Activated CD4-positive, alpha-beta T cell treated with anti-CD3 and anti-CD28 coated beads, Interleukin-2, amount 10 ng/mL, durations not matched to agents 24 days and 14 days (primary cell): ENCODE measurements around the gene PLPP3. TPM values are rescaled to one million over a fixed set of nuclear protein-coding genes. Genes with fewer than 3 reads are reported as not detected.

Experiments
- DNase-seq: peaks from one replicate; pipeline ENCODE4 v3.0.0; 2022
- H3K27ac Mint-ChIP-seq: one replicate; pipeline ENCODE4 v1.8.0; 2022; ENCODE audit warnings: mild to moderate bottlenecking, mixed read lengths
- H3K27me3 Mint-ChIP-seq: one replicate; pipeline ENCODE4 v1.8.0; 2022; ENCODE audit warnings: mixed read lengths
- H3K36me3 Mint-ChIP-seq: one replicate; pipeline ENCODE4 v1.8.0; 2022; ENCODE audit warnings: low read depth, mild to moderate bottlenecking, mixed read lengths
- H3K4me1 Mint-ChIP-seq: one replicate; pipeline ENCODE4 v1.8.0; 2021; ENCODE audit warnings: mixed read lengths
- H3K4me3 Mint-ChIP-seq: one replicate; pipeline ENCODE4 v1.8.0; 2022; ENCODE audit warnings: mild to moderate bottlenecking, moderate library complexity, mixed read lengths
- H3K9me3 Mint-ChIP-seq: one replicate; pipeline ENCODE4 v1.8.0; 2021; ENCODE audit warnings: mixed read lengths
- intact Hi-C: fragments of 100-400 bp; cut with micrococcal nuclease; formaldehyde crosslinking; loops from one replicate; pipeline ENCODE4 v1.15.1; 2023
- total RNA-seq: library from RNA; stranded (reverse); gene quantifications from 2 replicates; pipeline ENCODE4 v1.2.3, GENCODE V29; 2022

Gene PLPP3
- total RNA-seq, 1 donor from 2014 or later, result not detected

- Mint-ChIP-seq H3K27ac (no peak overlapping the region), H3K4me1 (no peaks in the 10 kb centered on the region), H3K4me3 (no peak overlapping the region), H3K9me3 (no peaks in the 10 kb centered on the region), H3K36me3 (no peaks in the 10 kb centered on the region), H3K27me3 (no peaks in the 10 kb centered on the region)
- intact Hi-C loops, result no loop called here
- no peak for DNase-seq
Measured at GRCh38 chr1:56515898-56516538, 63.3 kb downstream of the PLPP3 start.

- Mint-ChIP-seq H3K36me3 (no peaks in the 10 kb centered on the region), H3K4me1 (no peaks in the 10 kb centered on the region), H3K4me3 (no peak overlapping the region), H3K27me3 (no peaks in the 10 kb centered on the region), H3K9me3 (no peaks in the 10 kb centered on the region), H3K27ac (no peak overlapping the region)
- intact Hi-C loops, result no loop called here
- no peak for DNase-seq
Measured at GRCh38 chr1:56512724-56513494, 66.5 kb downstream of the PLPP3 start.

DNA sequence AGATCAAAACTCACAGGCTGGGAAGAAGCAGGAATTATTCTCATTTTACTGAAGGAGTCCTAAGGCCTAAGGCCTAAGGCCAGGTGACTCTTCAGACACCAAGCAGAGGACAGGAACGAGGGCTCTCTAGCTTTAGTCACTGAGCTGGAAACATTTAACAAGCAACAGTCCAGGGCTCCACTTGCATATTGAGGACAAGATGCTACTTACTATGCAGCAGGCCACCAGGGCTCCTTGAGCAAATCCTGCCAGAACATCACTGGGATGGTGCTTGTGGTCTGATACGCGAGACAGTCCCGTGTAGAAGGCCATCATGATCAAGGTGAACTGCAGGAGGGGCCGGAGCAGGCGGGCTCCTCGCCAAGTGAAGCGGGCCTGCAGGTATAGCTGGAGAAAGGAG is 67.6 kb downstream of the PLPP3 start:
- no peak overlapping the region for H3K27ac Mint-ChIP-seq
- H3K27me3 Mint-ChIP-seq, result no peaks in the 10 kb centered on the region
- no peaks in the 10 kb centered on the region for H3K4me1 Mint-ChIP-seq
- H3K36me3 Mint-ChIP-seq, result no peaks in the 10 kb centered on the region
- H3K4me3 Mint-ChIP-seq, result no peak overlapping the region
- intact Hi-C loops, result no loop called here
- no peak for DNase-seq
- no peaks in the 10 kb centered on the region for H3K9me3 Mint-ChIP-seq

DNA sequence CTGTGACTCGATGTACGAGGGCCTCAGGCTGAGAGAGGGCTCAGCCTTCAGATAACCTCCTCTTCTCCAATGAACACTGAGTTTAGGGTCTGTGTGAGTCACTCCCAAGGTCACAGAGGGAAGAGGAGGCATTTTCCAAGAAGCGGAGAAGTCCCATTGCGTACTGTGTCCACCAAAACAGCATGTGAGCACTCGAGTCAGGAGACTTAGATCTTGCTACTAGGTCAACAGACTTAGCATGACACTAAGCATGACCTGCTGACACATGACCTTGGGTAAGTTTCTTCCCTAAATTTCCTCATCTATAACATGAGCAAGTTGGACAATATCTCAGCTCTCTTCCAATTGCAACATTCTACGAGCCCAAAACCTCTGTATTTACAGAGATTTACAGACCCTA is 68.0 kb downstream of the PLPP3 start:
- Mint-ChIP-seq H3K4me3 (no peak overlapping the region), H3K9me3 (no peaks in the 10 kb centered on the region), H3K36me3 (no peaks in the 10 kb centered on the region), H3K4me1 (no peaks in the 10 kb centered on the region), H3K27me3 (no peaks in the 10 kb centered on the region), H3K27ac (no peak overlapping the region)
- no peak for DNase-seq
- intact Hi-C loops, result no loop called here

DNA sequence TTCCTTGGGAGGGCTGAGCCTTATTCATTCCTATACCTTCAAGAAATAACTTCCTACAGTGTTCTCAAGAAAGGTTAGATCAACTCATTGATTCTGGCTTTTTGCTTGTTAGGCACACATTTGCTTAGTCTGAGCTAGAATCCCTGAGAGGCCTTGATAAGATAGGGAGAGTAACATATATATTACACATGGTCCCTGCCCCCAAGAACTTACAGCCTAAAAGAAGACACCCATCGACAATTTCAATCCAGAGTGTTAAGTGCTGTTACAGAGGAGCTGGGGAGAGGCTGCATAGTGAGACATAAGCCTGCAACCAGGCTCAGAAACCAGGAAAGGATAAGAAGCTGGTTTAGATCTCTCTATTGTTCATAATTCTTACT is 68.7 kb downstream of the PLPP3 start:
- H3K27me3 Mint-ChIP-seq, result no peaks in the 10 kb centered on the region
- H3K4me1 Mint-ChIP-seq, result no peaks in the 10 kb centered on the region
- DNase-seq, result no peak
- H3K9me3 Mint-ChIP-seq, result no peaks in the 10 kb centered on the region
- intact Hi-C loops, result no loop called here
- no peak overlapping the region for H3K27ac Mint-ChIP-seq
- no peak overlapping the region for H3K4me3 Mint-ChIP-seq
- H3K36me3 Mint-ChIP-seq, result no peaks in the 10 kb centered on the region

DNA sequence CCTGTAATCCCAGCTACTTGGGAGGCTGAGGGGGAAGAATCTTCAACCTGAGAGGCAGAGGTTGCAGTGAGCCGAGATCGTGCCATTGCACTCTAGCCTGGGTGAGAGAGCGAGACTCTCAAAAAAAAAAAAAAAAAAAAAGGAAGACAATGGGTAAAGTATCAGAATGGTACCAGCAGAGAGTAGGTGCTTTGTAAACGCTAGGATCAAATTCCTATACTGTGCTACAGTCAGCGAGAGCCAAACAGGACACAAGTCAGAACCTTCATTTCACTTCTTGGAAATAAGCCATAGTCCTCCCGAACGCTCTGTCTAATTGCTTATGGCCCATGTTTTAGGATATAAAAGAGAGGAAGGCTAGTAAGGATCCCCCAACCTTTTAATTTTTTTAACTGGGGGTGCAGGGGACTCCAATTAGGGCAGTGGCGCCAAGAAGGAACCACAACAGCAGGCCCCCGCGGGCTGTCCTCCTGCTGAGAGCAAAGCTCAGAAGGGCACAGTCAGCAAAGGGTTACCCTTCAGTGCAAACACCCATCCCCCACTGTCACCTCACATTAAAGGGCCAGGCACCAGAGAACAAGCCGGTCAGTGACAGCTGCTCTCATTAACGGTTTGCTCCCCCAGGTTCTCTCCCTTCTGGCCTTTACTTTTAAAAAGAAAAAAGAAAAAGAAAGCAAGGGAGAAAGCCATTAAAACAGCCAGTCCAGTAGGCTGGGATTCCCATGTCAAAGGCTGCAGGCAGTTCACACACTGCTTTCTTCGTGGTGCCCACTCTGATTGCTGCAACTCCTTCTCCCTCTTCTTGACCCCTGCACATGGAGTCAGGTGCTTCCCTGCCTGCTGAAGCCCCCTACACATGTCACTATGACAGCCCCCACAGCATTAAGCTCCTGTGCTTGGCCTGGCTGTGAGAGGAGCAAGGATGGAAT is 69.4 kb downstream of the PLPP3 start:
- intact Hi-C loops, result no loop called here
- Mint-ChIP-seq H3K4me1 (no peaks in the 10 kb centered on the region), H3K27ac (no peak overlapping the region), H3K9me3 (no peaks in the 10 kb centered on the region), H3K27me3 (no peaks in the 10 kb centered on the region), H3K36me3 (no peaks in the 10 kb centered on the region), H3K4me3 (no peak overlapping the region)
- DNase-seq, result no peak

DNA sequence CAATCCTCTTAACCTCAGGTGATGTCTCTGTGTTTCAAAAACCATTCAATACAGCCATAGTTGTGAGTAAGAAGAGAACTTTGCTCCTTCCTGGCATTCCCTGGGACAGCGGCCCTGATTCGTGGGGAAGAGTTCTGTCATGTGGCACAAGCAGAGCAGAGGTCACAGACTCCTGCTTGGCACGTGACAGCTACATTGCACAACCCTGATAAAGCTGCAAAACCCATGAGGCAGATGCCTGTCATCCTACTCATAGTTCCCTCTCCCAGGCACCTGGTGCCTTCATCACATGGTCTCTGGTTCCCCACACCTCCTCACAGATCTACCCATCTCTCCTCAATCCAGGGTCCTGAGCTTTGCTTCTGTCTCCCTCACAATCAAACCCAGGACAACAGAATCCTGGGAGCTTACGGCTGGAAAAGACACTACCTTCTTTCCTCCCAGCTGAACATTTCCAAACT is 70.8 kb downstream of the PLPP3 start:
- DNase-seq, result no peak
- no peaks in the 10 kb centered on the region for H3K4me1 Mint-ChIP-seq
- H3K27me3 Mint-ChIP-seq, result no peaks in the 10 kb centered on the region
- no peaks in the 10 kb centered on the region for H3K36me3 Mint-ChIP-seq
- no peaks in the 10 kb centered on the region for H3K9me3 Mint-ChIP-seq
- no peak overlapping the region for H3K4me3 Mint-ChIP-seq
- no peak overlapping the region for H3K27ac Mint-ChIP-seq
- intact Hi-C loops, result no loop called here

- Mint-ChIP-seq H3K4me1 (no peaks in the 10 kb centered on the region), H3K36me3 (no peaks in the 10 kb centered on the region), H3K27ac (no peak overlapping the region), H3K9me3 (no peaks in the 10 kb centered on the region), H3K27me3 (no peaks in the 10 kb centered on the region), H3K4me3 (no peak overlapping the region)
- no peak for DNase-seq
- intact Hi-C loops, result no loop called here
Measured at GRCh38 chr1:56507925-56508522, 71.3 kb downstream of the PLPP3 start.

GRCh38 chr1:56506951-56507491 is 72.3 kb downstream of the PLPP3 start:
- Mint-ChIP-seq H3K36me3 (no peaks in the 10 kb centered on the region), H3K27me3 (no peaks in the 10 kb centered on the region), H3K4me3 (no peak overlapping the region), H3K4me1 (no peaks in the 10 kb centered on the region), H3K9me3 (no peaks in the 10 kb centered on the region), H3K27ac (no peak overlapping the region)
- no peak for DNase-seq
- intact Hi-C loops, result no loop called here

- Mint-ChIP-seq H3K4me3 (no peak overlapping the region), H3K27ac (no peak overlapping the region), H3K36me3 (no peaks in the 10 kb centered on the region), H3K27me3 (no peaks in the 10 kb centered on the region), H3K4me1 (no peaks in the 10 kb centered on the region), H3K9me3 (no peaks in the 10 kb centered on the region)
- intact Hi-C loops, result no loop called here
- DNase-seq, result no peak
Measured at GRCh38 chr1:56505792-56506743, 73.3 kb downstream of the PLPP3 start.

GRCh38 chr1:56502700-56503245 is 76.6 kb downstream of the PLPP3 start:
- Mint-ChIP-seq H3K27me3 (no peaks in the 10 kb centered on the region), H3K36me3 (no peaks in the 10 kb centered on the region), H3K9me3 (no peaks in the 10 kb centered on the region), H3K27ac (no peak overlapping the region), H3K4me1 (no peaks in the 10 kb centered on the region), H3K4me3 (no peak overlapping the region)
- no peak for DNase-seq
- intact Hi-C loops, result no loop called here

DNA sequence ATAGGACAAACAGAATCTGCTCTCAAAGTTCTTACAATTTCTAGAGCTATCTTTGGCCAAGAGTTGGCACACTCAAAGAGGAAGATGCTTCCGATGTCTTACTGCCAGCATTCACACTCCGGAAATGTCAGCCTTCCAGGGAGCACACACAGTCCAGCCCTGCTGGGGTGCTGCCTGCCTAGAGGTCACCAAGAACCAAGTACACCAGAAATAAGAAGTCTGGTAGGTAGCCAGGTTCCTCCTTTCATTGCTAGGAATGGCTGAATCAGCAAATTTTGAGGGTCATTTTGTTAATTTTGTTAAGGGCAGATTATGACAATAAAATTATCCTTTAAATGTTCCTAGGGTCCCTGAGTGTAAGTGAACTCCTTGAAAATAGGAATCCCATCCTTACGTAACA is 77.5 kb downstream of the PLPP3 start:
- intact Hi-C loops, result no loop called here
- Mint-ChIP-seq H3K27ac (no peak overlapping the region), H3K36me3 (no peaks in the 10 kb centered on the region), H3K4me3 (no peak overlapping the region), H3K4me1 (no peaks in the 10 kb centered on the region), H3K9me3 (no peaks in the 10 kb centered on the region), H3K27me3 (no peaks in the 10 kb centered on the region)
- no peak for DNase-seq
